Measurements from ENCODE around the gene LRRC51. TPM values are rescaled to one million over a fixed set of nuclear protein-coding genes. Genes with fewer than 3 reads are reported as not detected.

The LRRC51 gene
- total and polyA plus RNA-seq, 2 of the 8 experiments (the other 6 are each of a cell fraction or from before 2014, with no cell fraction given) = 7.7 to 7.9 TPM

DNA sequence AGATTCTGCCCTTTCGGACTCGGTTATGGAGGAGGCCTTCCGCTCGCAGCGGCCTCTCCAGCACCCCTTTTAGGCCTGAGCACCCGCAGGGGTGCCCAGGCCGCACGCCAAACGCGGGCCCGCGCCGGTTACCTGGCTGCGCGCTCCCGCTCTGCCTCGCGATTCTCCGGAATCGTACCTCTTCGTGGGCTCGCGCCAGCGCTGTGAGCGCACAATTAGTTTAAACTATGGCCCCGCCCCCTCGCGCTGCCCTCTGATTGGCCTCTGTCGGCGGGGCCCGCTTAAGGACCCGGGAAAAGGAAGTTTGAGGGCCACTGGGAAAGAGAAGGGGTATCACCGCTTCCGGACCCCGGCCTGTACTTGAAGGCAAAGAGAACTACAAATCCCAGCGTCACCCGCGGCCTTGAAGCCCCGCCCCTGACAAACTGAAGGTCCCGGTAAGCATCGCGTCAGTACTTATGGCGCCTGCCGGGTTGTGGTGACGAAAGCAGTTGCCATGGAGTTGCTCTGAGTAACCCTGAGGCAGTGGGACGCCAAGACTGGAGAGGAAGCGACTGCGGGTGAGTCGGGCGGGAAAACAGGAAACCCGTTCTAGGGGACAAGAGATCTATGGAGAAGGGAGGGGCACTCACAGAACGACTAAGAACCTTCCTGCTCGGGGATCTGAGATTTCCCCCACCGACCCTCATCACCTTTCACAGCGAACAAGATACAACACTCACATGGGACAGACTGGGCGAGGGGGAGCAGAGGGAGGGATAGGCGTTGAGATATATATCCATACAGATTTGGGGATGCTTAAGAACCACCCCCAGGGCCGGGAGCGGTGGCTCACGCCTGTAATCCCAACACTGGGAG is at the start of gene LRRC51, which contains the start of gene NUMA1 (continued):
- TF ChIP-seq TAF1 (IDR thresholded peaks at IDR 0.05; ENCODE audit: low read depth, low read length) (peak; percentile 86), MAFK (IDR thresholded peaks at IDR 0.05; ENCODE audit: low read depth, low read length) (no peak), CBX5 (IDR thresholded peaks at IDR 0.05; ENCODE audit: low read depth, low read length) (no peak), SIRT6 (IDR thresholded peaks at IDR 0.05; ENCODE audit: low read length) (no peak), CREB1 (IDR thresholded peaks at IDR 0.05) (peak; percentile 96), SP1 (IDR thresholded peaks at IDR 0.05; ENCODE audit: low read depth, low read length) (no peak; the same call in 1 of the 2 replicates), ATF2 (IDR thresholded peaks at IDR 0.05; ENCODE audit: low read length) (0 out of 2 replicates have a peak, but pooled peaks have one; percentile 38), PHF8 (conservative IDR thresholded peaks at IDR 0.05; ENCODE audit: low read depth, low read length) (peak; percentile 87), RNF2 (IDR thresholded peaks at IDR 0.05; ENCODE audit: borderline replicate concordance, low read depth, low read length, missing control alignments, poor library complexity, severe bottlenecking) (no peak), GABPA (IDR thresholded peaks at IDR 0.05; ENCODE audit: borderline replicate concordance, insufficient read depth, low read length) (no peak), KDM5A (IDR thresholded peaks at IDR 0.05; ENCODE audit: low read length) (no peak), RAD21 (IDR thresholded peaks at IDR 0.05 in 1 of 2, conservative IDR thresholded peaks at IDR 0.05 in 1 of 2; ENCODE audit: low read depth in 2 of 2, low read length in 2 of 2) (no peak), CEBPB (IDR thresholded peaks at IDR 0.05; ENCODE audit: low read depth, low read length) (peak; percentile 51; the same call in 1 of the 2 replicates), RFX5 (IDR thresholded peaks at IDR 0.05; ENCODE audit: borderline replicate concordance, low read depth, low read length) (peak; percentile 95), HDAC6 (IDR thresholded peaks at IDR 0.05; ENCODE audit: low read depth, low read length) (no peak), CHD1 (IDR thresholded peaks at IDR 0.05; ENCODE audit: low read depth, low read length) (no peak), NANOG (IDR thresholded peaks at IDR 0.05; ENCODE audit: insufficient read depth, low read depth, low read length, poor library complexity, severe bottlenecking) (no peak), SAP30 (IDR thresholded peaks at IDR 0.05; ENCODE audit: insufficient read depth, insufficient replicate concordance, low read length) (peak; percentile 36), POLR2AphosphoS5 (IDR thresholded peaks at IDR 0.05; ENCODE audit: low read depth, low read length) (peak; percentile 70), TBP (IDR thresholded peaks at IDR 0.05; ENCODE audit: low read depth, low read length) (peak; percentile 52), EGR1 (IDR thresholded peaks at IDR 0.05; ENCODE audit: borderline replicate concordance, low read depth, low read length) (no peak), EZH2 (IDR thresholded peaks at IDR 0.05; ENCODE audit: low read depth, low read length, severe bottlenecking) (no peak)
